HepG2 (cell line): Measurements from ENCODE around the gene ATP8A2. TPM values are rescaled to one million over a fixed set of nuclear protein-coding genes. Genes with fewer than 3 reads are reported as not detected.

Experiments used
- ATAC-seq: fragments of 200-7000 bp; cut with Tn5 transposase; 3 replicates; pipeline ENCODE4 v1.9.1; 2020; ENCODE audit warnings: mild to moderate bottlenecking, moderate library complexity
- BruUV-seq: library from RNA; stranded (reverse); fragments of 400-500 nt; replicated peaks from 2 replicates; lab custom pipeline; 2021; lab: Mats Ljungman, UMichigan
- CTCF ChIA-PET: fragments of 300-600 bp; formaldehyde crosslinking; extraction: SDS; loops from one replicate; lab custom pipeline; 2021; ENCODE audit warnings: low total read pairs, inconsistent platforms, low intra/inter-chr PET ratio; lab: Yijun Ruan, JAX
- POLR2A ChIA-PET: fragments of 350-600 bp; sonication (Branson Sonifier 250); formaldehyde crosslinking; loops from one replicate; lab custom pipeline; 2020; ENCODE audit warnings: antibody characterized with exemption, inconsistent platforms; lab: Yijun Ruan, JAX
- DNase-seq: peaks from one replicate; pipeline ENCODE4 v3.0.0-alpha.2; 2015; ENCODE audit warnings: low spot score
- FAIRE-seq: peaks from 3 replicates; lab custom pipeline; 2011; peaks lifted over from hg19 to GRCh38; lab: Jason Lieb, UNC
- H2AFZ ChIP-seq: one replicate; pipeline ENCODE4 v1.6.1; 2011; ENCODE audit warnings: low read length, inconsistent platforms
- H3K27ac ChIP-seq: fragments of 300-600 bp; 3 replicates; pipeline ENCODE4 v1.8.0; 2011; ENCODE audit warnings: mixed run types, mild to moderate bottlenecking, mixed read lengths, low read length, inconsistent platforms; ENCODE audit not compliant: insufficient read depth; ENCODE audit errors: extremely low read length
- H3K27me3 ChIP-seq, 2 experiments: fragments of 200-600 bp in 1 of 2; 2 replicates in 1 of 2; 3 replicates in 1 of 2; pipeline versions ENCODE4 v1.6.0 to v1.8.0; 2011; ENCODE audit warnings: low read length in 2 of 2, mild to moderate bottlenecking in 2 of 2, moderate library complexity in 2 of 2, inconsistent platforms in 1 of 2; ENCODE audit not compliant: insufficient read depth in 2 of 2, control insufficient read depth in 1 of 2
- H3K36me3 ChIP-seq, 2 experiments: fragments of 200-600 bp in 1 of 2; replicated peaks in 1 of 2; 2 replicates in 1 of 2; 3 replicates in 1 of 2; pipeline versions ENCODE4 v1.5.1 to v1.8.0; 2011; ENCODE audit warnings: low read length in 2 of 2, inconsistent platforms in 1 of 2; ENCODE audit not compliant: insufficient read depth in 2 of 2, control insufficient read depth in 1 of 2
- H3K4me1 ChIP-seq: 2 replicates; pipeline ENCODE4 v1.5.1; 2012; ENCODE audit warnings: low read length, inconsistent platforms; ENCODE audit not compliant: insufficient read depth
- H3K4me2 ChIP-seq: 2 replicates; pipeline ENCODE4 v1.6.0; 2011; ENCODE audit warnings: low read depth, low read length, inconsistent platforms
- H3K4me3 ChIP-seq, 3 experiments: fragments of 200-600 bp in 1 of 3; sonication (generic), shearing (Covaris generic) in 1 of 3; replicated peaks in 1 of 3; 2 replicates each; pipeline ENCODE4 v1.5.1; 2011 to 2016; ENCODE audit warnings: low read length in 3 of 3, inconsistent platforms in 2 of 3, low read depth in 2 of 3, mild to moderate bottlenecking in 2 of 3, control low read depth in 1 of 3, mixed read lengths in 1 of 3; ENCODE audit not compliant: insufficient read depth in 1 of 3
- H3K79me2 ChIP-seq: one replicate; pipeline ENCODE4 v1.6.1; 2011; ENCODE audit warnings: low read length, inconsistent platforms; ENCODE audit not compliant: insufficient read depth
- H3K9ac ChIP-seq: 2 replicates; pipeline ENCODE4 v1.6.0; 2011; ENCODE audit warnings: mild to moderate bottlenecking, low read depth, low read length, inconsistent platforms; ENCODE audit not compliant: insufficient read depth
- H3K9me3 ChIP-seq: 2 replicates; pipeline ENCODE4 v1.5.1; 2012; ENCODE audit warnings: mild to moderate bottlenecking, low read length
- H4K20me1 ChIP-seq: 2 replicates; pipeline ENCODE4 v1.6.0; 2011; ENCODE audit warnings: inconsistent platforms, mild to moderate bottlenecking, low read length, moderate library complexity; ENCODE audit not compliant: insufficient read depth
- CERS6 ChIP-seq: sonication (generic); formaldehyde crosslinking; IDR thresholded peaks from 2 replicates; pipeline ENCODE4 v1.5.0; 2020; ENCODE audit warnings: missing genetic modification reagents
- MAFG ChIP-seq: sonication (generic); formaldehyde crosslinking; IDR thresholded peaks from 2 replicates; pipeline ENCODE4 v1.5.1; 2020; ENCODE audit warnings: mild to moderate bottlenecking, missing genetic modification reagents
- RAD51 ChIP-seq: fragments of 450-650 bp; IDR thresholded peaks from 2 replicates; pipeline ENCODE4 v1.6.1; 2016; ENCODE audit warnings: borderline replicate concordance
- SMAD3 ChIP-seq: sonication (generic); formaldehyde crosslinking; IDR thresholded peaks from 2 replicates; pipeline ENCODE4 v1.4.0; 2020; ENCODE audit warnings: missing genetic modification reagents
- ZNF598 ChIP-seq: sonication (generic); formaldehyde crosslinking; IDR thresholded peaks from 2 replicates; pipeline ENCODE4 v1.5.1; 2020; ENCODE audit warnings: mild to moderate bottlenecking, missing genetic modification reagents, borderline replicate concordance
- WGBS: methylation state at CpG from one replicate; pipeline ENCODE4 v1.1.6; 2017; ENCODE audit warnings: low lambda C conversion rate; 5-methylcytosine and 5-hydroxymethylcytosine counted together
- in situ Hi-C: cut with HindIII; loops from 2 replicates; pipeline ENCODE4 v1.10.0; 2017; ENCODE audit warnings: low pct_unique_long_range_greater_than_20kb; ENCODE audit not compliant: extremely low pct_ligation_motif_present
- intact Hi-C: fragments of 100-400 bp; cut with micrococcal nuclease; formaldehyde crosslinking; loops from one replicate; pipeline ENCODE4 v1.10.0; 2022; ENCODE audit not compliant: unreplicated experiment
- polyA plus RNA-seq, 8 experiments: library from polyadenylated mRNA; depleted of rRNA in 3 of 8; stranded (reverse) in 7 of 8; unstranded in 1 of 8; fragments of >200 nt; fragmentation: Illumina TruSeq in 4 of 8; extraction: Trizol in 4 of 8; gene quantifications; 2 replicates each; pipeline versions ENCODE4 v1.2.1 to v1.2.3, GENCODE V29; 2011 to 2016; ENCODE audit warnings: low read depth in 4 of 8, missing spikeins in 1 of 8, mixed read lengths in 1 of 8; ENCODE audit not compliant: insufficient read depth in 1 of 8
- total RNA-seq, 5 experiments: library from RNA; depleted of rRNA; stranded (reverse); fragments of >200 nt; fragmentation: Illumina TruSeq; extraction: Trizol; gene quantifications; 2 replicates each; pipeline ENCODE4 v1.2.3, GENCODE V29; 2016; ENCODE audit warnings: low read depth in 1 of 5
- TF ChIP-seq, protein P1 (sequence below): sonication (generic); formaldehyde crosslinking; IDR thresholded peaks from 2 replicates; pipeline ENCODE4 v1.4.0; 2020; ENCODE audit warnings: missing genetic modification reagents
- TF ChIP-seq, protein P2 (sequence below): IDR thresholded peaks from 2 replicates; pipeline ENCODE4 v1.6.1; 2012; ENCODE audit warnings: inconsistent platforms

Gene ATP8A2
- total and polyA plus RNA-seq, 2 of the 13 experiments (the other 11 are each of a cell fraction or from before 2014, with no cell fraction given): 0.09 TPM; not detected in 1

GRCh38 chr13:25806264-25806974 lies 434.6 kb downstream of the ATP8A2 start:
- Histone ChIP-seq H3K9ac (no peak overlapping the region), H3K79me2 (no peaks in the 10 kb centered on the region), H3K4me2 (no peak overlapping the region), H3K27me3 (no peaks in the 10 kb centered on the region; a peak in 1 of 5 replicates), H3K4me1 (no peaks in the 10 kb centered on the region), H3K36me3 (no peaks in the 10 kb centered on the region), H2AFZ (no peak overlapping the region), H4K20me1 (no peaks in the 10 kb centered on the region), H3K9me3 (peaks cover under 1% of the 10 kb centered on the region; the same call in 1 of the 2 replicates), H3K27ac (no peak overlapping the region), H3K4me3 (no peak overlapping the region)
- intact Hi-C loops (no loop called here), in situ Hi-C loops (no loop called here)
- WGBS: 0% methylated on average over 4 of the region's 4 CpGs
- BruUV-seq: no TSS peak
- POLR2A ChIA-PET: no interaction called here
- no peak for DNase-seq
- FAIRE-seq: no peak
- ATAC-seq: no peak
- no peak for TF ChIP-seq CERS6
- TF ChIP-seq MAFG (CRISPR knock-in tag): no peak
- no peak for TF ChIP-seq ZNF598 (CRISPR knock-in tag)
- no peak for TF ChIP-seq SMAD3
- CTCF ChIA-PET: no interaction called here

DNA sequence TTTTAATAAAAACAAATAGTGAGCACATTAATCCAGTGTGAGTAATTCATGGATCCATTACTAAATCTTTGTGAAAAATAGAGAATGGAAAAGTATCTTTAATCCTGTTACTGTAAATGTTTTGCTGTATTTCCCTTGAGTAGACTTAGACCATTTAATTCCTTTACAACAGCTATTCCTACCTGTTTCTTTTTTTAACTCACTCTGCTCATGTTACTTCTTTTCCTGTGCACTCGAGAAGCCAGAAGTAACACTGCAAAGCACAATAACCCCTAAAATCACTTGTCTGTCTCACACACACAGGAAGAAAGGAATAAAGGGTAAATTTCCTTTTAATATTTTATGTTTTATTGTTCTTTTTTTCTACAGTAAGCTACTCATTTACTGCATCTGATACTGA lies 435.8 kb downstream of the ATP8A2 start:
- H3K9ac ChIP-seq: no peak overlapping the region
- CTCF ChIA-PET: no interaction called here
- TF ChIP-seq RAD51: no peak
- TF ChIP-seq, protein P1, sequence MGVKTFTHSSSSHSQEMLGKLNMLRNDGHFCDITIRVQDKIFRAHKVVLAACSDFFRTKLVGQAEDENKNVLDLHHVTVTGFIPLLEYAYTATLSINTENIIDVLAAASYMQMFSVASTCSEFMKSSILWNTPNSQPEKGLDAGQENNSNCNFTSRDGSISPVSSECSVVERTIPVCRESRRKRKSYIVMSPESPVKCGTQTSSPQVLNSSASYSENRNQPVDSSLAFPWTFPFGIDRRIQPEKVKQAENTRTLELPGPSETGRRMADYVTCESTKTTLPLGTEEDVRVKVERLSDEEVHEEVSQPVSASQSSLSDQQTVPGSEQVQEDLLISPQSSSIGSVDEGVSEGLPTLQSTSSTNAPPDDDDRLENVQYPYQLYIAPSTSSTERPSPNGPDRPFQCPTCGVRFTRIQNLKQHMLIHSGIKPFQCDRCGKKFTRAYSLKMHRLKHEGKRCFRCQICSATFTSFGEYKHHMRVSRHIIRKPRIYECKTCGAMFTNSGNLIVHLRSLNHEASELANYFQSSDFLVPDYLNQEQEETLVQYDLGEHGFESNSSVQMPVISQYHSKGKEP: no peak
- TF ChIP-seq, protein P2, sequence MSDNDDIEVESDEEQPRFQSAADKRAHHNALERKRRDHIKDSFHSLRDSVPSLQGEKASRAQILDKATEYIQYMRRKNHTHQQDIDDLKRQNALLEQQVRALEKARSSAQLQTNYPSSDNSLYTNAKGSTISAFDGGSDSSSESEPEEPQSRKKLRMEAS: no peak
- no TSS peak for BruUV-seq
- H3K36me3 ChIP-seq: no peaks in the 10 kb centered on the region
- H3K9me3 ChIP-seq: peaks cover 10% of the 10 kb centered on the region; the same call in 1 of the 2 replicates
- FAIRE-seq (no peak), DNase-seq (no peak), ATAC-seq (no peak)
- H3K4me1 ChIP-seq: no peaks in the 10 kb centered on the region
- in situ Hi-C loops (no loop called here), intact Hi-C loops (no loop called here)
- no peaks in the 10 kb centered on the region for H3K79me2 ChIP-seq
- 0% methylated on average over 1 of the region's 1 CpG for WGBS
- no peaks in the 10 kb centered on the region for H4K20me1 ChIP-seq
- no peak overlapping the region for H3K4me2 ChIP-seq
- POLR2A ChIA-PET: no interaction called here
- H3K27me3 ChIP-seq: no peaks in the 10 kb centered on the region
- no peak overlapping the region for H2AFZ ChIP-seq
- no peak overlapping the region for H3K27ac ChIP-seq
- H3K4me3 ChIP-seq: no peak overlapping the region
